Ishikawa (cell line): ENCODE measurements around the gene GGNBP2.

Experiments used
- CEBPB ChIP-seq: IDR thresholded peaks from 2 replicates; pipeline ENCODE4 v1.6.1; 2012
- CREB1 ChIP-seq: IDR thresholded peaks from 2 replicates; pipeline ENCODE4 v1.6.1; 2012; ENCODE audit warnings: low read depth
- EGR1 ChIP-seq: IDR thresholded peaks from 2 replicates; pipeline ENCODE4 v1.6.1; 2012
- EP300 ChIP-seq: IDR thresholded peaks from 2 replicates; pipeline ENCODE4 v1.6.1; 2012; ENCODE audit warnings: borderline replicate concordance
- FOXM1 ChIP-seq: IDR thresholded peaks from 2 replicates; pipeline ENCODE4 v1.6.1; 2012; ENCODE audit warnings: low read depth, borderline replicate concordance
- NFIC ChIP-seq: IDR thresholded peaks from 2 replicates; pipeline ENCODE4 v1.6.1; 2012
- RAD21 ChIP-seq: IDR thresholded peaks from 2 replicates; pipeline ENCODE4 v1.6.1; 2012; ENCODE audit warnings: low read depth
- TAF1 ChIP-seq: IDR thresholded peaks from 2 replicates; pipeline ENCODE4 v1.6.1; 2012; ENCODE audit warnings: low read depth, mild to moderate bottlenecking
- TCF12 ChIP-seq: IDR thresholded peaks from 2 replicates; pipeline ENCODE4 v1.6.1; 2012; ENCODE audit warnings: low read depth
- TEAD4 ChIP-seq: IDR thresholded peaks from 2 replicates; pipeline ENCODE4 v1.6.1; 2012
- YY1 ChIP-seq: IDR thresholded peaks from 2 replicates; pipeline ENCODE4 v1.6.1; 2012; ENCODE audit warnings: low read depth
- ZBTB7A ChIP-seq: IDR thresholded peaks from 2 replicates; pipeline ENCODE4 v1.6.1; 2012; ENCODE audit warnings: low read depth
- TF ChIP-seq, protein P1 (sequence below): IDR thresholded peaks from 2 replicates; pipeline ENCODE4 v1.6.1; 2012
- TF ChIP-seq, protein P2 (sequence below): IDR thresholded peaks from 2 replicates; pipeline ENCODE4 v1.6.1; 2012
- TF ChIP-seq, protein P3 (sequence below): IDR thresholded peaks from 2 replicates; pipeline ENCODE4 v1.6.1; 2012; ENCODE audit warnings: low read depth, mild to moderate bottlenecking

GGNBP2 gene

DNA sequence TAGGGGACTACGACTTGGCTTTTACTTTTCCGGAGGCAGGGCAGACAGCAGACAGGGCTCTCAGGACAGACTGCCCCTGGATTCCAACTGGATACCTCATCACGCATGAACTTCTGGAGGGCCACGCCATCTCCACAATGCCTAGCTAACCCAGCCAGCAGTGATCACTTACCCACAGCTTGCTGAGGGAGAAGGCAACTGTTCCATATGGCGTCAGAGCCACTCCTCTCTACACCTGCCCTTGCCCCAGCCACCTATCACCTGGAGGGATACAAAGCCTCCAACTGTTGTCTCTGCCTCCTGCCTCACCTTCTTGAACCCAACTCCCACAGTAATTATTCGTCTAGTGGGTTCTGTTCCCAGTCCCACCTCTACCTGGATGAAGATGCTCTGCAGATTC, 18.8 kb upstream of the GGNBP2 start:
- TF ChIP-seq TCF12 (no peak), TEAD4 (no peak), ZBTB7A (no peak), NFIC (no peak), EGR1 (no peak), TAF1 (no peak), CEBPB (no peak), EP300 (no peak), RAD21 (no peak), CREB1 (no peak), YY1 (no peak), FOXM1 (no peak)
- TF ChIP-seq, protein P1, sequence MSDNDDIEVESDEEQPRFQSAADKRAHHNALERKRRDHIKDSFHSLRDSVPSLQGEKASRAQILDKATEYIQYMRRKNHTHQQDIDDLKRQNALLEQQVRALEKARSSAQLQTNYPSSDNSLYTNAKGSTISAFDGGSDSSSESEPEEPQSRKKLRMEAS = no peak
- TF ChIP-seq, protein P2, sequence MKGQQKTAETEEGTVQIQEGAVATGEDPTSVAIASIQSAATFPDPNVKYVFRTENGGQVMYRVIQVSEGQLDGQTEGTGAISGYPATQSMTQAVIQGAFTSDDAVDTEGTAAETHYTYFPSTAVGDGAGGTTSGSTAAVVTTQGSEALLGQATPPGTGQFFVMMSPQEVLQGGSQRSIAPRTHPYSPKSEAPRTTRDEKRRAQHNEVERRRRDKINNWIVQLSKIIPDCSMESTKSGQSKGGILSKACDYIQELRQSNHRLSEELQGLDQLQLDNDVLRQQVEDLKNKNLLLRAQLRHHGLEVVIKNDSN = no peak
- TF ChIP-seq, protein P3, sequence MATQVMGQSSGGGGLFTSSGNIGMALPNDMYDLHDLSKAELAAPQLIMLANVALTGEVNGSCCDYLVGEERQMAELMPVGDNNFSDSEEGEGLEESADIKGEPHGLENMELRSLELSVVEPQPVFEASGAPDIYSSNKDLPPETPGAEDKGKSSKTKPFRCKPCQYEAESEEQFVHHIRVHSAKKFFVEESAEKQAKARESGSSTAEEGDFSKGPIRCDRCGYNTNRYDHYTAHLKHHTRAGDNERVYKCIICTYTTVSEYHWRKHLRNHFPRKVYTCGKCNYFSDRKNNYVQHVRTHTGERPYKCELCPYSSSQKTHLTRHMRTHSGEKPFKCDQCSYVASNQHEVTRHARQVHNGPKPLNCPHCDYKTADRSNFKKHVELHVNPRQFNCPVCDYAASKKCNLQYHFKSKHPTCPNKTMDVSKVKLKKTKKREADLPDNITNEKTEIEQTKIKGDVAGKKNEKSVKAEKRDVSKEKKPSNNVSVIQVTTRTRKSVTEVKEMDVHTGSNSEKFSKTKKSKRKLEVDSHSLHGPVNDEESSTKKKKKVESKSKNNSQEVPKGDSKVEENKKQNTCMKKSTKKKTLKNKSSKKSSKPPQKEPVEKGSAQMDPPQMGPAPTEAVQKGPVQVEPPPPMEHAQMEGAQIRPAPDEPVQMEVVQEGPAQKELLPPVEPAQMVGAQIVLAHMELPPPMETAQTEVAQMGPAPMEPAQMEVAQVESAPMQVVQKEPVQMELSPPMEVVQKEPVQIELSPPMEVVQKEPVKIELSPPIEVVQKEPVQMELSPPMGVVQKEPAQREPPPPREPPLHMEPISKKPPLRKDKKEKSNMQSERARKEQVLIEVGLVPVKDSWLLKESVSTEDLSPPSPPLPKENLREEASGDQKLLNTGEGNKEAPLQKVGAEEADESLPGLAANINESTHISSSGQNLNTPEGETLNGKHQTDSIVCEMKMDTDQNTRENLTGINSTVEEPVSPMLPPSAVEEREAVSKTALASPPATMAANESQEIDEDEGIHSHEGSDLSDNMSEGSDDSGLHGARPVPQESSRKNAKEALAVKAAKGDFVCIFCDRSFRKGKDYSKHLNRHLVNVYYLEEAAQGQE = no peak

DNA sequence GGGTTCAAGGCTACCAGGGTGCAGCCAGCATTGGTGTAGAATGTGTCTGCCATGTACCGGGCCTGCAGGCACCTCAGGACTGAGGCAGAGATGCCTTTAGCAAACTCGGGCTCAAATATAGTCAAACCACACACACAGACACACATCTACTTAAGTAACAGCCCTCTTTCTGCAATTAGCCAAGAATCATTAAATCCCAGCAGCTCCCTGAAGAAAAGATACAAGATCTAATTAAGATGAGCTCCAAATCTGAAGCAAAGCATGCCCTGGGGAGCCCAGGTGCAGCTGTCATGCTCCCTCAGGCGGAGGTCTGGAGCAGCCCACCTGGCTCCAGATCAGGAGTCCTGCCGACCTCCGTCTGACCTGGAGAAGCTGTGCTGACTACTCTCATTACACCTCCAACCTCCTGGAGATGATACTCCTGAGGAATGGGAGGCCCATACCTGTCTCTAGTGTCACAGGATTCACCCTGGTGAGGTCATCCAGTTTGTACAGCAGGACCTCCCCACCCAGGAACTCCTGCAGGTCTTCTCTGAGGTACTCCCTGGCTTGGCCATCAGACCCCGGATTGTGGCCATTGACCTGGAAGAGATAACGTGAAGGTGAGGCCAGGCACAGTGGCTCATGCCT, 17.0 kb upstream of the GGNBP2 start:
- no peak for TF ChIP-seq RAD21
- no peak for TF ChIP-seq EGR1
- no peak for TF ChIP-seq YY1
- no peak for TF ChIP-seq TCF12
- TF ChIP-seq EP300 = no peak
- TF ChIP-seq TEAD4 = no peak
- TF ChIP-seq FOXM1 = no peak
- TF ChIP-seq, protein P1 = no peak
- TF ChIP-seq NFIC = no peak
- TF ChIP-seq, protein P2 = no peak
- TF ChIP-seq, protein P3 = no peak
- TF ChIP-seq CEBPB = no peak
- TF ChIP-seq TAF1 = no peak
- no peak for TF ChIP-seq ZBTB7A
- TF ChIP-seq CREB1 = no peak

- TF ChIP-seq ZBTB7A = no peak
- TF ChIP-seq NFIC = no peak
- TF ChIP-seq, protein P2 = no peak
- no peak for TF ChIP-seq CEBPB
- TF ChIP-seq EP300 = no peak
- TF ChIP-seq, protein P1 = no peak
Observed at GRCh38 chr17:36529121-36529520, 15.6 kb upstream of the GGNBP2 start.

GRCh38 chr17:36532435-36532975, 12.2 kb upstream of the GGNBP2 start:
- no peak for TF ChIP-seq TEAD4
- TF ChIP-seq YY1 = no peak
- TF ChIP-seq, protein P3 = no peak
- TF ChIP-seq FOXM1 = no peak
- no peak for TF ChIP-seq CREB1
- TF ChIP-seq ZBTB7A = no peak
- no peak for TF ChIP-seq EP300
- TF ChIP-seq EGR1 = no peak
- TF ChIP-seq, protein P1 = no peak
- TF ChIP-seq NFIC = no peak
- no peak for TF ChIP-seq TAF1
- TF ChIP-seq RAD21 = no peak
- TF ChIP-seq, protein P2 = no peak
- TF ChIP-seq CEBPB = no peak
- TF ChIP-seq TCF12 = no peak
